DMS153 treated with DMSO at 0.1 percent for 48 hours (cell line): ENCODE measurements around the gene LRFN5.

Experiments
- DNase-seq: peaks from one replicate; lab custom pipeline; 2025; ENCODE audit not compliant: unreplicated experiment; lab: John Stamatoyannopoulos, UW

LRFN5 gene

GRCh38 chr14:41766772-41767171 lies 160.1 kb downstream of the LRFN5 start:
- DNase-seq: no peak

DNA sequence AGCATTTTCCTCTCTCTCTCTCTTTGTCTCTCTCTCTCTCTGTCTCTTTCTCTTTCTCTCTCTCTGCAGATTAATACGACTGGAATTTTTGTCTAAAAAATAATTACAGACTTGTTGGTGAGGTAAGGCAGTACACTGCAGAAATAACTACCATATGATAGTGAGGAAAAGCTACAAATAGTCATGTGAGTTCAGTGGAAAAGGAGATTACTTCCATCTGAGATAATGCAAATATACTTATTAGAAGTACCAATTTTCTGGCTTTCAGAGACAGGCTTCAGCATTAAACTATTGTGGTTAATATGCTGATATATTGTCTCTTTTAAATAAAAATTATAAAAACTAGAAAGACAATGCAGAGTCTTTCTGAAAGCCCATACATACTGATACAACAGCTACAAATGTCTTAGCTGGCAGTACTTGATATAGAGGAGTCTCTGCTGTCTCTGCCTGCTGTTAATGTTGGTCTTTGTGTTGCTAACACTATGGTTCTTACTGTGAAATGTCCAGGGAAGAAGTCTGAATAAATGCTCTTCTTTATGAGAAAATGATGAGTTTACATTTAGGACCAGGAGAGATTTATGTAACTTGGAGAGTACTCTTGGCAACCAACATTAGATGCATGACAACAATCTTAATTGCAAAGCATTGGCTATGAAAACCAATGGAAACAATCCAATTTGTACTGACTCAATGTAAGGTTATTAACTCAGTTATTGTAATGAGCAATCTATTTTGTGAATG lies 167.0 kb downstream of the LRFN5 start:
- no peak for DNase-seq

DNA sequence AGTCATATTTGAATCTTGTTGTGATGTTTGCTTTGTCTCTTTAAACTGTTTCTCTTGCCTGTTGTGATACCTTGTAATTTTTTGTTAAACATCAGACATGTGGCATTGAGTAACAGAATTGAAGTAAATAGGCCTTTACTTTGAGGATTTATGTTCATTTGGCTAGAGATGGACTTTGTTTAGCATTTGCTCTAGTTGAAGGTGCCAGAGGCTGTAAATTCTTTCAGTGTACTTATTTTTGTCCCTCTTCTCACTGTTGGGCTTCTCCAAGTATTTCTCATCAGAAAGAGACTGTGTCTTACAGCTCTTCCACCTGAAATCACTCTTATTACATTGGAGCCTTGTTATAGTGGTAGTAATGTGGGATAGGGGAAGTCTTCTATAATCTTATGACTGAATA lies 175.8 kb downstream of the LRFN5 start:
- no peak for DNase-seq

- DNase-seq: no peak
Measured at GRCh38 chr14:41783403-41783802, 176.7 kb downstream of the LRFN5 start.

GRCh38 chr14:41785696-41786095 lies 179.0 kb downstream of the LRFN5 start:
- DNase-seq: peak; percentile 42

DNA sequence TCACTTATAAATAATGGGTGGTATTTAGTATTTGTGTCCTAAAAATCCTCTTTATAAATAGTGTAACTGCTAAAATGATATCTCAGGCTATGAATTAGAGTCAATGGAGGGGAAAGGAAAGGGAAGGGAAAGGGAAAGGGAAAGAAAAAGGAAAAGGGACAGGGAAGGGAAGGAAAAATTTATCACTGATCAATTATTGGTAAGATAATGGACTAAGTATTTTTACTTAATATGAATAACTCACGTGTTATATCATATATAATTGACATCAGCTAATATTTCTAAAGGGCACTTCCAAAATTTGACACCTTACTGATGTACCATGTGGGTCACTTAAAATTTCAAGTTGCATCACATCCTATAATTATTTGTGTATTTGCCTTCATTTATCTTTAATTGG lies 193.1 kb downstream of the LRFN5 start:
- DNase-seq: no peak

GRCh38 chr14:41805633-41806032 lies 199.0 kb downstream of the LRFN5 start:
- DNase-seq: no peak

- DNase-seq: no peak
Measured at GRCh38 chr14:41806366-41806975, 199.8 kb downstream of the LRFN5 start.

DNA sequence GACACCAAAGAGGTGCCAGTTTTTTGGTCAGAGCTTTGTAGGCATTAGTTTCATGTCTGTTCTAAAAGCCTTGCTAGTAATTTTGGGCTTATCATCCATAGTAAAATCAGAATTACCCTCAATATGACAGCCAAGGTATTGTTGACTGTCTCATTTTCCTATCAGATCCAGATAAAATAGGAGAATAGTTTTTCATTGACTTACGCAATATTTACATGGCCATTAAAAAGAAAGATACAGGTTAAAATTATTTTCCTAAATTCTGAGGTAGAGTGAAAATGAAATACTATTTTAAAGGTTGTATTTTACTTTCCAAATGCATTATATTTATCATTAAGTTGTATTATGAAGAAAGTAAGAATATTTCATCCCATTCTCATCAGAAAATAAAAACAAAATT lies 203.7 kb downstream of the LRFN5 start:
- DNase-seq: no peak

DNA sequence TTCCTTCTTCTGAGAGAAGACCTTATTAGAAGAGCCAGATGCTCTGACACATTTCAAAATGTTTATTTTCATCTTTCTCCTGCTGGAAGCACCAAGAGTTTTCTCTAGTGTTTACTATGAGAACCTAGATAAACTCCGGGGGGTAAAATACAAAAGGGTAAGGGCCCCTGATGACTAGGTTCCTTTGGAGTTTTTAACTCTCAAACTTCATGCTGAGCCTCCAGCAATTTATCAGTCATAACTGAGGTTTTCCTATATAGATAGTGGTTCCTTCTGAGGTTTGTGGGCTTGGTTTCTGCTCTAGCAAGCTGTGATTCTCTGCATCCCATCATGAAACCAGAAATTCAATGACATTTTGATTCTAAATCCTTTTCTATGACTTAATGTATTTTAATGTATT lies 210.9 kb downstream of the LRFN5 start:
- DNase-seq: no peak

DNA sequence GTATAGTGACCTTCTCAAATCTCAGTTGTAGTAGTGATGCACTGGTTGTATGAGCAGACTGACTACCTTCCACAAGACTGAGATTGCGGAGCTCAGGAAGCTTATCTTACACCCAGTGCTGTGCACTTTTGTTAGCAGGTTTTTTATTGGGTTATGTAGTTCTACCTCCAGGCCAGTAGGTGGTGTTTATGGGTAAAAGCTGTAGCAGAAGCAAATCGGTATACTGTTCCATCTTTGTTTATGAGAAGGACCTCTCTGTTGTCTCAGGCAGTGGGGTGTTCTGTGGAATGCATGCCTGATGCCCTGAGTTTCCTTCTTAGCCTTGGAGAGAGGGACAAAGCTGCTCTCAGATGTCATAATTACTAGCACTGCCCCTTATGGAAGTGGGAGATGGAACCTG lies 217.8 kb downstream of the LRFN5 start:
- no peak for DNase-seq

GRCh38 chr14:41825622-41826021 lies 218.9 kb downstream of the LRFN5 start:
- no peak for DNase-seq

DNA sequence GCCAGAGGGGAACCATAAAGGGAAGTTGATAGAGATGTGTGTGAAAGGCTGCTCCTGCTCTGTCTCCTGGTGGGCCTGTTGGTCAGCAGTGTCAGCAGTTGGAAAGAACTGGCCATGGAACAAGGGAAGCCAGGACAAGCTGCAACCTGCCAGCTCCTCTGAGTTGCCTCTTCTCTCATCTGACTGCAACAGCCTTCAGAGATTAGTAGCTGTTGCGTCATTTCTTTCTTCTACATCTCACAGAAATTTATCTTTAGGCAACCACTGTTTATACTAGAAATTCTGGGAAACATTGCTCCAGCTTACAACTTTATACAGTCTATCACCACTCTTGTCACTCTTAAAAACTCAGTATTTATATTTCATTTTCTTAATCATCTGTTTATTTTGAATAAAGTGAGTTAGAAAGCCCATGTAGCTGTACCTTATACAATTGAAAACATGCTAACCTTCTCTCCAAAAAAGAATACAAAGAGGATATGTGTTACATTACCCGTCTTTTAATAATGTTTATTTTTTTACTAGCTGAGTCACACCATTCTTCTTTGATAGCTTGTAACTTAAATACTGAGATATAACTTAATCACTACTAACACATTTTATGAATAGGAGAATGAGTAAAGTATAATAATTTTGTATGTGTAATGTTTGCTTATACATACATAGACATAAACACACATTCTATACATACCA lies 224.2 kb downstream of the LRFN5 start:
- DNase-seq: no peak

DNA sequence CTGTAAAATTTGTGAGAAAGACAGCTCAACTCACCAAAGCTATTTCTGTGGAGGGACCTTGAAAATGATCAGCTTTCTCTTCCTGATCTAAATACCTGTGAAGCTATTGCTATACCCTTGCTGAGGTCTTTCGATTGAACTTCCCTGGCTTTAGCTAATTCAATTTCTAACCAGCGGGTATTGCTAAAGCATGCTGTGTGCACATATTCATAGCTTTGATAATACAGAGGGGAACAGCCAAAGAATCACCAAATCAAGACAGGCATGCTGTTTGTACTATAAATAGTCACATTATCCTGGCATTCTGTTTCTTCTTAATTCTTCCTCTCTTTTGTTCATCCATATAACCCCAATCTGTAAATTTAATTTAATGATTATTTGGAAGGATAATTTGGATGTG lies 233.0 kb downstream of the LRFN5 start:
- no peak for DNase-seq

DNA sequence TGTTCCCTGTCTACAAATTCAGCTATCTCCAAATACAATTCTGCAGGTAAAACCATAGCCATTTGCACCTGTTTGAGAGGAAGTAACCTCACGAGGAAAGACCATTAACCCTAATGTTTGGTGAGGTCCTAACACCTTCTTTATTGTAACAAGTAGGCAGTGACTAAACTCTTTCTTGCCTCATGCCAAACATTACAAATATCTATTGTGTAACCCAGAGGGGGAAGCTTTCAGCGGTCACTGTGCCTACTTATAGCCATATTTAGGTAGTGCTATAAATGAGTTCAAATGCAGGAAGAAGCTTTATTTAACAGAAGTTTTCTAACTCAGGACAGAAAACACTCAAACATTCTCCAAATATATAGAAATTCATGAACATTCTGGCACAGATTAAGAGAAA lies 252.7 kb downstream of the LRFN5 start:
- no peak for DNase-seq

DNA sequence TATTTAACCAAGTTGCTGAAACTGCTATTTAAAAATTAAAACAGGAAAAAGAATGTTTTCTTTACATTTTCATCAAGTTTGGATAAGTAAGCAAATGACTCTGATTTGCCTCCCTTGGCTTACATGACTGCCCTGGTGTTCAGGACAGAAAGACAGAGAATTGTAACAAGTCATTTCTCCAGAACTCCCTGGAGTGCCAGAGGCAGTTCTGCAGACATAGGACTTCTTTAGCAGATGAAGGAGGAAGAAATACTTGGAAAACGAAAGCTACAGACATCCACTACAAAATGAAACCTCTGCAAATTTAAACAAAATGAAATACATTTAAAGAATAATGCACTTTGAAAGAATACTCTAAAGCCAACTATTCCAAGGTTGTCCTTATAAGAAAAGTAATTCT lies 253.9 kb downstream of the LRFN5 start:
- no peak for DNase-seq

DNA sequence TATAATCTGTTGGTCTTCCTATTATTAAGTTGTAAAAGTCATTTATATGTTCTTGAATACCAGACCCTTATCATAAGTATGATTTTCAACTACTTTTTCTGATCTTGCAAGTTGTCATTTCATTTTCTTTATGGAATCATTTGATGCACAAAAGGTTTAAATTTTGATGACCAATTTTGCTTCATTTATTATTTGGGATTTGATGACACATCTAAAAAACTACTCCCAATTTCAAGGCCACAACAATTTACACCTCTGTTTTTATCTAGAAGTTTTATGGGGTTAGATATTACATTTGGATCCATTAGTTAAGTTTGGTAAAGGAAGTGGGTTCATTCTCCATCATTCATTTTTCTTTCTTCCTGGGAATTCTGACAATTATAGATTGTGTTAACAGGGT lies 259.2 kb downstream of the LRFN5 start:
- no peak for DNase-seq

GRCh38 chr14:41868396-41868795 lies 261.7 kb downstream of the LRFN5 start:
- no peak for DNase-seq

DNA sequence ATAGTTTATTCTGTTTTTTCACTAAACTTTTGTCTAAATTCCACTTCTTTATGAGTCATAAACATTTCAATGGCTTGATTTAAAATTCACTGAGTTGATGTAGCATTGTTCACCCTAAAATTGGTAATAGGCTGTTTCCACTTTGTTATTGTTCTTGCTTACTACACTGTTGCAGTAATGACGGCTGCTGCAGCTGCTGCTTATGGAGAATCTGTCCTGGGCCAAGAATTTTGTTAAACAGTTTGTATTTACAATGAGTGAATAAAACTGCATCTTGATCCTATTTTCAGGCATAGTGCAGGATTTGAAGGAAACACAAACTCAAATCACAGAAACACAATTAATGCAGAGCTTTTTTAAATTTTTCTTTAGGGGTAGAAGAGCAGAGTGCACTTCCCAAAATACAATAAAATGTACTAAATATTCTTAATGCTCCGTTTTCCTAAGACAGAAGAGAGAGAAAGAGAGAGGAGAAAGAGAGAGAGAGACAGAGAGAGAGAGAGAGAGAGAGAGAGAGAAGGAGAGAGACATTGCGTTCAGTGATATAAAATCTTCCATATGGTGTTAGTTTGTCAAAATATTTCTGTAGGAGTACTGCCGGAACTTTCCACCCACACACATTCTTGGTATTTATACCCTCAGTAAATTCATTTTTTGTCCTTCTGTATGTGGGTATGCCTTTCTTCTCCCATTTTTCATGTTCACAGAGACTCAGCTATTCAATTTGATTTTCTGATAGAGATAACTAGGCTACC lies 266.4 kb downstream of the LRFN5 start:
- no peak for DNase-seq

- no peak for DNase-seq
Measured at GRCh38 chr14:41873686-41874317, 267.1 kb downstream of the LRFN5 start.

DNA sequence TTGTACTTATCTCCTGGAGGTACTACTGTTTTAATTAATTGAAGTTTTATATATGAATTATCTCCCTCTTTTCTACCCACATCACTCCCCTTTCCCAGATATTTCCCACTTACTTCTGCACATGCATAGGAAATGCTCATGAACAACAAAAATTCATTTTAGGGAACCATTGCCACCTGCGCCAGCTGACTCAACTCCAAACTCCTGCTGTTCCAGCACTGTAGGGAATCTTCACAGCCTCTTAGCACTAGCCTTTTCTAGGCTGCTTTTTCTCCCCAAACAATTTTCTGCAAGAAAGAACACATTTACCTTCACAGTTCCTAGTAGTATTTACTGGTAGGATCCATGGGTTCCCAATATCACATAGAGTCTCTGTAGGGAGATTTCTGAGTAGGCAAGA lies 268.4 kb downstream of the LRFN5 start:
- no peak for DNase-seq
